OCI-LY3 (cell line): ENCODE results near the gene FCHO1.

Experiments
- EZH2phosphoT487 ChIP-seq: fragments of 200-600 bp; shearing (Covaris generic); IDR thresholded peaks from 2 replicates; pipeline ENCODE4 v1.6.1; 2018; ENCODE audit warnings: antibody characterized with exemption, mixed run types, low read depth
- TF ChIP-seq, protein P1 (sequence below): fragments of 200-600, 300-600 bp; sonication (generic); IDR thresholded peaks from 2 replicates; pipeline ENCODE4 v1.5.1; 2014; ENCODE audit warnings: antibody characterized with exemption, low read length, low read depth

GRCh38 chr19:17835182-17836006 is 84.1 kb downstream of the FCHO1 start:
- TF ChIP-seq, protein P1, sequence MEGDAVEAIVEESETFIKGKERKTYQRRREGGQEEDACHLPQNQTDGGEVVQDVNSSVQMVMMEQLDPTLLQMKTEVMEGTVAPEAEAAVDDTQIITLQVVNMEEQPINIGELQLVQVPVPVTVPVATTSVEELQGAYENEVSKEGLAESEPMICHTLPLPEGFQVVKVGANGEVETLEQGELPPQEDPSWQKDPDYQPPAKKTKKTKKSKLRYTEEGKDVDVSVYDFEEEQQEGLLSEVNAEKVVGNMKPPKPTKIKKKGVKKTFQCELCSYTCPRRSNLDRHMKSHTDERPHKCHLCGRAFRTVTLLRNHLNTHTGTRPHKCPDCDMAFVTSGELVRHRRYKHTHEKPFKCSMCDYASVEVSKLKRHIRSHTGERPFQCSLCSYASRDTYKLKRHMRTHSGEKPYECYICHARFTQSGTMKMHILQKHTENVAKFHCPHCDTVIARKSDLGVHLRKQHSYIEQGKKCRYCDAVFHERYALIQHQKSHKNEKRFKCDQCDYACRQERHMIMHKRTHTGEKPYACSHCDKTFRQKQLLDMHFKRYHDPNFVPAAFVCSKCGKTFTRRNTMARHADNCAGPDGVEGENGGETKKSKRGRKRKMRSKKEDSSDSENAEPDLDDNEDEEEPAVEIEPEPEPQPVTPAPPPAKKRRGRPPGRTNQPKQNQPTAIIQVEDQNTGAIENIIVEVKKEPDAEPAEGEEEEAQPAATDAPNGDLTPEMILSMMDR = no peak
- TF ChIP-seq EZH2phosphoT487 = no peak
